ENCODE measurements around the gene TNK2.
A peak's percentile ranks its signal among the peaks of the same experiment; 100 is the strongest.
"Not testable (repeated sequence)": the region's sequence is repeated elsewhere in the genome, so short reads cannot be mapped to it uniquely, and the experiment has no call there.

Gene TNK2

GRCh38 chr3:195914648-195915473 is 6.5 kb upstream of the TNK2 start:
- no peak overlapping the region for H3K4me3 ChIP-seq (ENCODE audit: low read depth, low read length)
- TF ChIP-seq CTCF (IDR thresholded peaks at IDR 0.05; ENCODE audit: low read depth, low read length), result peak; percentile 91

- not testable (repeated sequence) for H3K4me3 ChIP-seq (ENCODE audit: low read depth, low read length)
Observed at GRCh38 chr3:195914146-195914545, 5.8 kb upstream of the TNK2 start.

- no peak for TF ChIP-seq CTCF (IDR thresholded peaks at IDR 0.05; ENCODE audit: low read depth, low read length)
- H3K4me3 ChIP-seq (ENCODE audit: low read depth, low read length), result no peak overlapping the region
Observed at GRCh38 chr3:195913382-195913781, 5.0 kb upstream of the TNK2 start.

GRCh38 chr3:195911946-195912270 is 3.6 kb upstream of the TNK2 start:
- H3K4me3 ChIP-seq (ENCODE audit: low read depth, low read length), result no peak overlapping the region
- no peak for TF ChIP-seq CTCF (IDR thresholded peaks at IDR 0.05; ENCODE audit: low read depth, low read length)

- TF ChIP-seq CTCF (IDR thresholded peaks at IDR 0.05; ENCODE audit: low read depth, low read length), result no peak
- H3K4me3 ChIP-seq (ENCODE audit: low read depth, low read length), result no peak overlapping the region
Observed at GRCh38 chr3:195911041-195911945, 2.9 kb upstream of the TNK2 start.

- no peak for TF ChIP-seq CTCF (IDR thresholded peaks at IDR 0.05; ENCODE audit: low read depth, low read length)
- H3K4me3 ChIP-seq (ENCODE audit: low read depth, low read length), result no peak overlapping the region
Observed at GRCh38 chr3:195910499-195910845, 2.1 kb upstream of the TNK2 start.

- no peak for TF ChIP-seq CTCF (IDR thresholded peaks at IDR 0.05; ENCODE audit: low read depth, low read length)
- H3K4me3 ChIP-seq (ENCODE audit: low read depth, low read length), result peak overlapping the region; percentile 62
Observed at GRCh38 chr3:195909644-195910498, 1.5 kb upstream of the TNK2 start.

Measured in WI38 (cell line).